GM18868 (cell line): Measurements from ENCODE around the gene MYNN.
"Not testable (repeated sequence)": the region's sequence is repeated elsewhere in the genome, so short reads cannot be mapped to it uniquely, and the experiment has no call there.

Experiments used
- ATAC-seq: cut with Tn5 transposase; IDR thresholded peaks from one replicate; pipeline ENCODE4 v1.9.1; 2021; ENCODE audit warnings: mild to moderate bottlenecking, moderate library complexity; ENCODE audit not compliant: unreplicated experiment

MYNN gene

GRCh38 chr3:169772897-169773816 lies at the start of gene MYNN:
MYNN (plus strand) TSS chr3:169773396; CDS start chr3:169774296, 900 bp downstream.
- peak; percentile 81 for ATAC-seq

- not testable (repeated sequence) for ATAC-seq
Measured at GRCh38 chr3:169731857-169732256, 41.3 kb upstream of the MYNN start.

GRCh38 chr3:169739067-169739466 lies 34.1 kb upstream of the MYNN start:
- no peak for ATAC-seq

- ATAC-seq, result no peak
Measured at GRCh38 chr3:169744366-169745054, 28.7 kb upstream of the MYNN start.

GRCh38 chr3:169746924-169747323 lies 26.3 kb upstream of the MYNN start:
- no peak for ATAC-seq

- ATAC-seq, result peak; percentile 63
Measured at GRCh38 chr3:169748670-169749069, 24.5 kb upstream of the MYNN start.

GRCh38 chr3:169750665-169751064 lies 22.5 kb upstream of the MYNN start:
- peak; percentile 44 for ATAC-seq

GRCh38 chr3:169751875-169752274 lies 21.3 kb upstream of the MYNN start:
- no peak for ATAC-seq

- no peak for ATAC-seq
Measured at GRCh38 chr3:169754711-169755110, 18.5 kb upstream of the MYNN start.

GRCh38 chr3:169755488-169755887 lies 17.7 kb upstream of the MYNN start:
- no peak for ATAC-seq

GRCh38 chr3:169758359-169758994 lies 14.7 kb upstream of the MYNN start:
- ATAC-seq, result no peak

- peak; percentile 62 for ATAC-seq
Measured at GRCh38 chr3:169759256-169759655, 13.9 kb upstream of the MYNN start.

- ATAC-seq, result no peak
Measured at GRCh38 chr3:169760479-169760878, 12.7 kb upstream of the MYNN start.

- peak; percentile 40 for ATAC-seq
Measured at GRCh38 chr3:169764312-169764881, 8.8 kb upstream of the MYNN start.

- ATAC-seq, result peak; percentile 82
Measured at GRCh38 chr3:169764882-169765612, 8.1 kb upstream of the MYNN start, which contains the start of gene TERC. TERC (minus strand) TSS chr3:169765060.

GRCh38 chr3:169769287-169770181 lies 3.7 kb upstream of the MYNN start, which contains the start of gene ACTRT3:
ACTRT3 (minus strand) TSS chr3:169769561; CDS start chr3:169769520, 41 bp downstream.
- ATAC-seq, result peak; percentile 28

GRCh38 chr3:169771497-169772304 lies 1.5 kb upstream of the MYNN start:
- ATAC-seq, result no peak

- ATAC-seq, result peak; percentile 15
Measured at GRCh38 chr3:169772305-169772896, 795 bp upstream of the MYNN start.
